ENCODE data around the gene SLF2.

SLF2 gene

GRCh38 chr10:100895896-100896295, 16.9 kb upstream of the SLF2 start:
- DNase-seq (ENCODE audit: insufficient read length, low spot score) (no peak), FAIRE-seq (peak; percentile 16)
- TF ChIP-seq SPI1 (IDR thresholded peaks at IDR 0.05; ENCODE audit: low read depth, low read length) (no peak), POU2F2 (IDR thresholded peaks at IDR 0.05; ENCODE audit: low read depth, low read length) (no peak), PAX5 (IDR thresholded peaks at IDR 0.05; ENCODE audit: insufficient read depth, low read length, severe bottlenecking) (no peak), POLR2A (IDR thresholded peaks at IDR 0.05; ENCODE audit: low read depth, low read length) (no peak), POLR2AphosphoS5 (IDR thresholded peaks at IDR 0.05; ENCODE audit: low read depth, low read length) (no peak), TAF1 (IDR thresholded peaks at IDR 0.05; ENCODE audit: low read depth, low read length) (no peak)

GRCh38 chr10:100896876-100897461, 15.8 kb upstream of the SLF2 start:
- TF ChIP-seq POLR2A (IDR thresholded peaks at IDR 0.05; ENCODE audit: low read depth, low read length) (no peak), POLR2AphosphoS5 (IDR thresholded peaks at IDR 0.05; ENCODE audit: low read depth, low read length) (no peak), PAX5 (IDR thresholded peaks at IDR 0.05; ENCODE audit: insufficient read depth, low read length, severe bottlenecking) (no peak), POU2F2 (IDR thresholded peaks at IDR 0.05; ENCODE audit: low read depth, low read length) (no peak)
- DNase-seq (ENCODE audit: insufficient read length, low spot score) = no peak
- peak; percentile 41 for FAIRE-seq

- DNase-seq (ENCODE audit: insufficient read length, low spot score) = no peak
- TF ChIP-seq POU2F2 (IDR thresholded peaks at IDR 0.05; ENCODE audit: low read depth, low read length) = no peak
- no peak for TF ChIP-seq SPI1 (IDR thresholded peaks at IDR 0.05; ENCODE audit: low read depth, low read length)
- no peak for TF ChIP-seq TAF1 (IDR thresholded peaks at IDR 0.05; ENCODE audit: low read depth, low read length)
- no peak for TF ChIP-seq POLR2A (IDR thresholded peaks at IDR 0.05; ENCODE audit: low read depth, low read length)
- TF ChIP-seq POLR2AphosphoS5 (IDR thresholded peaks at IDR 0.05; ENCODE audit: low read depth, low read length) = no peak
- no peak for TF ChIP-seq PAX5 (IDR thresholded peaks at IDR 0.05; ENCODE audit: insufficient read depth, low read length, severe bottlenecking)
- FAIRE-seq = no peak
Observed at GRCh38 chr10:100897976-100898375, 14.8 kb upstream of the SLF2 start.

GRCh38 chr10:100899171-100899570, 13.6 kb upstream of the SLF2 start:
- TF ChIP-seq POLR2A (IDR thresholded peaks at IDR 0.05; ENCODE audit: low read depth, low read length) (no peak), PAX5 (IDR thresholded peaks at IDR 0.05; ENCODE audit: insufficient read depth, low read length, severe bottlenecking) (no peak)
- FAIRE-seq (no peak), DNase-seq (ENCODE audit: insufficient read length, low spot score) (no peak)

- DNase-seq (ENCODE audit: insufficient read length, low spot score) = no peak
- TF ChIP-seq POLR2A (IDR thresholded peaks at IDR 0.05; ENCODE audit: low read depth, low read length) = no peak
- TF ChIP-seq POU2F2 (IDR thresholded peaks at IDR 0.05; ENCODE audit: low read depth, low read length) = no peak
- TF ChIP-seq TAF1 (IDR thresholded peaks at IDR 0.05; ENCODE audit: low read depth, low read length) = no peak
- TF ChIP-seq PAX5 (IDR thresholded peaks at IDR 0.05; ENCODE audit: insufficient read depth, low read length, severe bottlenecking) = no peak
- no peak for FAIRE-seq
Observed at GRCh38 chr10:100901051-100901450, 11.7 kb upstream of the SLF2 start.

GRCh38 chr10:100902622-100903021, 10.1 kb upstream of the SLF2 start:
- no peak for TF ChIP-seq POU2F2 (IDR thresholded peaks at IDR 0.05; ENCODE audit: low read depth, low read length)
- no peak for TF ChIP-seq SPI1 (IDR thresholded peaks at IDR 0.05; ENCODE audit: low read depth, low read length)
- no peak for TF ChIP-seq PAX5 (IDR thresholded peaks at IDR 0.05; ENCODE audit: insufficient read depth, low read length, severe bottlenecking)
- TF ChIP-seq POLR2AphosphoS5 (IDR thresholded peaks at IDR 0.05; ENCODE audit: low read depth, low read length) = no peak
- TF ChIP-seq TAF1 (IDR thresholded peaks at IDR 0.05; ENCODE audit: low read depth, low read length) = no peak
- no peak for TF ChIP-seq POLR2A (IDR thresholded peaks at IDR 0.05; ENCODE audit: low read depth, low read length)
- DNase-seq (ENCODE audit: insufficient read length, low spot score) (no peak), FAIRE-seq (no peak)

GRCh38 chr10:100904917-100905316, 7.8 kb upstream of the SLF2 start:
- no peak for TF ChIP-seq POU2F2 (IDR thresholded peaks at IDR 0.05; ENCODE audit: low read depth, low read length)
- TF ChIP-seq POLR2AphosphoS5 (IDR thresholded peaks at IDR 0.05; ENCODE audit: low read depth, low read length) = no peak
- no peak for TF ChIP-seq POLR2A (IDR thresholded peaks at IDR 0.05; ENCODE audit: low read depth, low read length)
- no peak for TF ChIP-seq SPI1 (IDR thresholded peaks at IDR 0.05; ENCODE audit: low read depth, low read length)
- no peak for TF ChIP-seq PAX5 (IDR thresholded peaks at IDR 0.05; ENCODE audit: insufficient read depth, low read length, severe bottlenecking)
- no peak for TF ChIP-seq TAF1 (IDR thresholded peaks at IDR 0.05; ENCODE audit: low read depth, low read length)
- no peak for FAIRE-seq

GRCh38 chr10:100907175-100907574, 5.6 kb upstream of the SLF2 start:
- FAIRE-seq (peak; percentile 5), DNase-seq (ENCODE audit: insufficient read length, low spot score) (no peak)
- no peak for TF ChIP-seq TAF1 (IDR thresholded peaks at IDR 0.05; ENCODE audit: low read depth, low read length)
- TF ChIP-seq POU2F2 (IDR thresholded peaks at IDR 0.05; ENCODE audit: low read depth, low read length) = no peak
- no peak for TF ChIP-seq PAX5 (IDR thresholded peaks at IDR 0.05; ENCODE audit: insufficient read depth, low read length, severe bottlenecking)
- no peak for TF ChIP-seq POLR2A (IDR thresholded peaks at IDR 0.05; ENCODE audit: low read depth, low read length)
- TF ChIP-seq POLR2AphosphoS5 (IDR thresholded peaks at IDR 0.05; ENCODE audit: low read depth, low read length) = no peak
- TF ChIP-seq SPI1 (IDR thresholded peaks at IDR 0.05; ENCODE audit: low read depth, low read length) = no peak

More at GRCh38 chr10:100904917-100905316, 7.8 kb upstream of the SLF2 start:
- no peak for DNase-seq (ENCODE audit: insufficient read length, low spot score)

GRCh38 chr10:100907773-100908363, 4.9 kb upstream of the SLF2 start:
- DNase-seq (ENCODE audit: insufficient read length, low spot score) (no peak), FAIRE-seq (no peak)
- TF ChIP-seq PAX5 (IDR thresholded peaks at IDR 0.05; ENCODE audit: insufficient read depth, low read length, severe bottlenecking) (no peak), POLR2AphosphoS5 (IDR thresholded peaks at IDR 0.05; ENCODE audit: low read depth, low read length) (no peak), POU2F2 (IDR thresholded peaks at IDR 0.05; ENCODE audit: low read depth, low read length) (no peak), SPI1 (IDR thresholded peaks at IDR 0.05; ENCODE audit: low read depth, low read length) (no peak), TAF1 (IDR thresholded peaks at IDR 0.05; ENCODE audit: low read depth, low read length) (no peak), POLR2A (IDR thresholded peaks at IDR 0.05; ENCODE audit: low read depth, low read length) (no peak)

- no peak for DNase-seq (ENCODE audit: insufficient read length, low spot score)
Observed at GRCh38 chr10:100908378-100908777, 4.4 kb upstream of the SLF2 start.

More at GRCh38 chr10:100908378-100908777, 4.4 kb upstream of the SLF2 start:
- FAIRE-seq = no peak
- TF ChIP-seq TAF1 (IDR thresholded peaks at IDR 0.05; ENCODE audit: low read depth, low read length) = no peak
- TF ChIP-seq PAX5 (IDR thresholded peaks at IDR 0.05; ENCODE audit: insufficient read depth, low read length, severe bottlenecking) = no peak
- TF ChIP-seq POLR2A (IDR thresholded peaks at IDR 0.05; ENCODE audit: low read depth, low read length) = no peak
- no peak for TF ChIP-seq POLR2AphosphoS5 (IDR thresholded peaks at IDR 0.05; ENCODE audit: low read depth, low read length)
- no peak for TF ChIP-seq POU2F2 (IDR thresholded peaks at IDR 0.05; ENCODE audit: low read depth, low read length)
- TF ChIP-seq SPI1 (IDR thresholded peaks at IDR 0.05; ENCODE audit: low read depth, low read length) = no peak
